Stimulated activated naive B cell treated with anti-CD40 and anti-IgM and Interleukin-4, amounts not matched to agents 10 μg/mL and 1 μg/mL and 100 μg/mL, for 72 hours (primary cell): ENCODE data around the gene E4F1.
A peak's percentile ranks its signal among the peaks of the same experiment; 100 is the strongest.

Experiments used
- ATAC-seq, 2 donors: fragments of 150-1000 bp; cut with Tn5 transposase; replicated peaks; 2 replicates each; pipeline ENCODE4 v1.10.0; 2021; ENCODE audit warnings: moderate library complexity in 1 of 2
- DNase-seq: peaks from one replicate; pipeline ENCODE4 v3.0.0; 2021
- H3K27ac Mint-ChIP-seq: one replicate; pipeline ENCODE4 v1.8.0; 2022; ENCODE audit warnings: mild to moderate bottlenecking, mixed read lengths
- H3K27me3 Mint-ChIP-seq, 2 donors: one replicate each; pipeline ENCODE4 v1.8.0; 2022; ENCODE audit warnings: mixed read lengths in 2 of 2
- H3K36me3 Mint-ChIP-seq, 2 donors: one replicate each; pipeline ENCODE4 v1.8.0; 2022; ENCODE audit warnings: mixed read lengths in 2 of 2, mild to moderate bottlenecking in 1 of 2
- H3K4me1 Mint-ChIP-seq, 2 donors: one replicate each; pipeline ENCODE4 v1.8.0; 2022; ENCODE audit warnings: mixed read lengths in 2 of 2, mild to moderate bottlenecking in 1 of 2
- H3K4me3 Mint-ChIP-seq, 2 donors: one replicate each; pipeline ENCODE4 v1.8.0; 2022; ENCODE audit warnings: mild to moderate bottlenecking in 2 of 2, mixed read lengths in 2 of 2, moderate library complexity in 1 of 2
- H3K9me3 Mint-ChIP-seq, 2 donors: one replicate each; pipeline ENCODE4 v1.8.0; 2022; ENCODE audit warnings: mixed read lengths in 2 of 2, mild to moderate bottlenecking in 1 of 2

Gene E4F1

GRCh38 chr16:2267913-2268666, 44.7 kb downstream of the E4F1 start, which contains the start of gene RNPS1:
RNPS1 (minus strand) TSS chr16:2268126; CDS start chr16:2264643, 3,483 bp downstream.
- Mint-ChIP-seq H3K9me3 (no peaks in the 10 kb centered on the region), H3K27ac (peak within 1 kb of the TSS; percentile 100), H3K27me3 (no peaks in the 10 kb centered on the region), H3K4me1 (peaks cover 32 to 45% of the 10 kb centered on the region in 2 donors), H3K36me3 (peaks cover 10 to 29% of the 10 kb centered on the region in 2 donors), H3K4me3 (peak within 1 kb of the TSS; percentile 94 to 97)
- DNase-seq, result peak; percentile 97
- peak; percentile 89 to 92 for ATAC-seq

- peaks cover 2 to 18% of the 10 kb centered on the region in 2 donors for H3K36me3 Mint-ChIP-seq
- H3K27me3 Mint-ChIP-seq, result no peaks in the 10 kb centered on the region
- DNase-seq (no peak), ATAC-seq (no peak)
- H3K4me3 Mint-ChIP-seq, result no peak overlapping the region
- H3K27ac Mint-ChIP-seq, result no peak overlapping the region
- H3K9me3 Mint-ChIP-seq, result no peaks in the 10 kb centered on the region
- H3K4me1 Mint-ChIP-seq, result peaks cover 24 to 35% of the 10 kb centered on the region in 2 donors
Measured at GRCh38 chr16:2270070-2270462, 46.7 kb downstream of the E4F1 start.

- no peaks in the 10 kb centered on the region for H3K27me3 Mint-ChIP-seq
- DNase-seq (no peak), ATAC-seq (no peak)
- H3K36me3 Mint-ChIP-seq, result peaks cover 1 to 16% of the 10 kb centered on the region in 2 donors
- no peak overlapping the region for H3K4me3 Mint-ChIP-seq
- H3K4me1 Mint-ChIP-seq, result peaks cover 22 to 30% of the 10 kb centered on the region in 2 donors
- no peak overlapping the region for H3K27ac Mint-ChIP-seq
- H3K9me3 Mint-ChIP-seq, result no peaks in the 10 kb centered on the region
Measured at GRCh38 chr16:2270588-2271470, 47.4 kb downstream of the E4F1 start.

- no peak for DNase-seq
- H3K4me3 Mint-ChIP-seq, result no peak overlapping the region
- H3K4me1 Mint-ChIP-seq, result peaks cover 15 to 19% of the 10 kb centered on the region in 2 donors
- H3K27ac Mint-ChIP-seq, result no peak overlapping the region
- H3K36me3 Mint-ChIP-seq, result peaks cover 1 to 9% of the 10 kb centered on the region in 2 donors
- no peaks in the 10 kb centered on the region for H3K27me3 Mint-ChIP-seq
- no peaks in the 10 kb centered on the region for H3K9me3 Mint-ChIP-seq
- ATAC-seq, result no peak
Measured at GRCh38 chr16:2271848-2272461, 48.6 kb downstream of the E4F1 start.

GRCh38 chr16:2273484-2273883, 50.1 kb downstream of the E4F1 start:
- Mint-ChIP-seq H3K4me3 (no peak overlapping the region), H3K4me1 (peaks cover 11 to 16% of the 10 kb centered on the region in 2 donors), H3K9me3 (no peaks in the 10 kb centered on the region), H3K36me3 (peaks cover 1 to 4% of the 10 kb centered on the region in 2 donors), H3K27me3 (no peaks in the 10 kb centered on the region), H3K27ac (peak overlapping the region; percentile 63)
- ATAC-seq (no peak), DNase-seq (no peak)

GRCh38 chr16:2273931-2274330, 50.5 kb downstream of the E4F1 start:
- Mint-ChIP-seq H3K4me3 (no peak overlapping the region), H3K36me3 (peaks cover 1 to 4% of the 10 kb centered on the region in 2 donors), H3K9me3 (no peaks in the 10 kb centered on the region), H3K27ac (no peak overlapping the region), H3K4me1 (peaks cover 10 to 11% of the 10 kb centered on the region in 2 donors), H3K27me3 (no peaks in the 10 kb centered on the region)
- DNase-seq (no peak), ATAC-seq (no peak)

GRCh38 chr16:2275476-2276367, 52.3 kb downstream of the E4F1 start:
- H3K4me3 Mint-ChIP-seq, result no peak overlapping the region
- DNase-seq (no peak), ATAC-seq (no peak)
- H3K27ac Mint-ChIP-seq, result no peak overlapping the region
- H3K27me3 Mint-ChIP-seq, result no peaks in the 10 kb centered on the region
- H3K36me3 Mint-ChIP-seq, result peaks cover 1 to 4% of the 10 kb centered on the region in 2 donors
- no peaks in the 10 kb centered on the region for H3K9me3 Mint-ChIP-seq
- H3K4me1 Mint-ChIP-seq, result peaks cover 0 to 3% of the 10 kb centered on the region in 2 donors

GRCh38 chr16:2276368-2277195, 53.2 kb downstream of the E4F1 start:
- no peak for DNase-seq
- no peaks in the 10 kb centered on the region for H3K4me1 Mint-ChIP-seq
- peaks cover 1 to 4% of the 10 kb centered on the region in 2 donors for H3K36me3 Mint-ChIP-seq
- H3K4me3 Mint-ChIP-seq, result no peak overlapping the region
- no peaks in the 10 kb centered on the region for H3K27me3 Mint-ChIP-seq
- H3K27ac Mint-ChIP-seq, result no peak overlapping the region
- H3K9me3 Mint-ChIP-seq, result no peaks in the 10 kb centered on the region
- ATAC-seq, result no peak

GRCh38 chr16:2277466-2278271, 54.3 kb downstream of the E4F1 start:
- DNase-seq, result no peak
- Mint-ChIP-seq H3K36me3 (peaks cover 0 to 4% of the 10 kb centered on the region in 2 donors), H3K9me3 (no peaks in the 10 kb centered on the region), H3K27ac (peak overlapping the region; percentile 37), H3K27me3 (no peaks in the 10 kb centered on the region), H3K4me3 (no peak overlapping the region), H3K4me1 (no peaks in the 10 kb centered on the region)
- no peak for ATAC-seq

- no peak for ATAC-seq
- DNase-seq, result no peak
- Mint-ChIP-seq H3K9me3 (no peaks in the 10 kb centered on the region), H3K4me1 (no peaks in the 10 kb centered on the region), H3K27me3 (peaks cover 0 to 4% of the 10 kb centered on the region in 2 donors), H3K27ac (no peak overlapping the region), H3K4me3 (no peak overlapping the region), H3K36me3 (peaks cover 0 to 4% of the 10 kb centered on the region in 2 donors)
Measured at GRCh38 chr16:2278272-2278608, 54.8 kb downstream of the E4F1 start.

- Mint-ChIP-seq H3K27ac (no peak overlapping the region), H3K27me3 (peaks cover 0 to 11% of the 10 kb centered on the region in 2 donors), H3K36me3 (peaks cover 0 to 4% of the 10 kb centered on the region in 2 donors), H3K4me1 (no peaks in the 10 kb centered on the region), H3K9me3 (no peaks in the 10 kb centered on the region), H3K4me3 (no peak overlapping the region)
- no peak for DNase-seq
- ATAC-seq, result no peak
Measured at GRCh38 chr16:2278956-2279800, 55.8 kb downstream of the E4F1 start.

GRCh38 chr16:2280461-2280860, 57.1 kb downstream of the E4F1 start:
- no peak for DNase-seq
- ATAC-seq, result no peak
- Mint-ChIP-seq H3K4me3 (no peak overlapping the region), H3K9me3 (no peaks in the 10 kb centered on the region), H3K4me1 (no peaks in the 10 kb centered on the region), H3K36me3 (peaks cover 0 to 7% of the 10 kb centered on the region in 2 donors), H3K27ac (no peak overlapping the region), H3K27me3 (peaks cover 0 to 11% of the 10 kb centered on the region in 2 donors)
